HepG2 (cell line): Measurements from ENCODE around the gene TTLL10. TPM values are rescaled to one million over a fixed set of nuclear protein-coding genes. Genes with fewer than 3 reads are reported as not detected.
A peak's percentile ranks its signal among the peaks of the same experiment; 100 is the strongest.

ENCODE experiments used
- GPN1 ChIP-seq: sonication (generic); formaldehyde crosslinking; IDR thresholded peaks from 2 replicates; pipeline ENCODE4 v1.5.1; 2020; ENCODE audit warnings: missing genetic modification reagents, borderline replicate concordance
- HMGA1 ChIP-seq: sonication (generic); formaldehyde crosslinking; conservative IDR thresholded peaks from 2 replicates; pipeline ENCODE4 v1.4.0; 2020; ENCODE audit warnings: missing genetic modification reagents
- JDP2 ChIP-seq: sonication (generic); formaldehyde crosslinking; IDR thresholded peaks from 2 replicates; pipeline ENCODE4 v1.8.1; 2022; ENCODE audit warnings: missing genetic modification reagents, borderline replicate concordance
- KLF16 ChIP-seq, 2 experiments: sonication (generic) in 1 of 2; formaldehyde crosslinking in 1 of 2; IDR thresholded peaks; 2 replicates each; pipeline versions ENCODE4 v1.6.1 to v1.8.0; 2016 to 2023; ENCODE audit warnings: missing genetic modification reagents in 2 of 2, missing compliant biosample characterization in 1 of 2
- MYC ChIP-seq: sonication (generic); formaldehyde crosslinking; IDR thresholded peaks from 2 replicates; pipeline ENCODE4 v1.9.0; 2021; ENCODE audit warnings: missing genetic modification reagents, borderline replicate concordance
- PHB2 ChIP-seq: fragments of 450-650 bp; IDR thresholded peaks from 2 replicates; pipeline ENCODE4 v1.6.1; 2018; ENCODE audit not compliant: partially characterized antibody
- PTBP1 ChIP-seq: fragments of 200-400 bp; formaldehyde crosslinking; IDR thresholded peaks from 2 replicates; pipeline ENCODE4 v1.6.1; 2018; ENCODE audit warnings: low read length, low read depth; ENCODE audit not compliant: poor library complexity, severe bottlenecking
- RFX1 ChIP-seq: fragments of 450-650 bp; IDR thresholded peaks from 2 replicates; pipeline ENCODE4 v1.6.1; 2017
- RFX3 ChIP-seq: IDR thresholded peaks from 2 replicates; pipeline ENCODE4 v1.6.1; 2016; ENCODE audit warnings: missing biosample characterization, missing genetic modification reagents
- RFX5 ChIP-seq: IDR thresholded peaks from 2 replicates; pipeline ENCODE4 v1.6.1; 2011; ENCODE audit warnings: low read depth, low read length, improper control_type of control experiment
- RXRB ChIP-seq: IDR thresholded peaks from 2 replicates; pipeline ENCODE4 v1.6.1; 2016; ENCODE audit warnings: borderline replicate concordance, missing genetic modification reagents, missing compliant biosample characterization
- TCF12 ChIP-seq, 2 experiments: fragments of 450-650 bp in 1 of 2; sonication (generic) in 1 of 2; formaldehyde crosslinking in 1 of 2; IDR thresholded peaks; 2 replicates each; pipeline versions ENCODE4 v1.6.1 to v1.8.0; 2017 to 2022; ENCODE audit warnings: antibody characterized with exemption in 1 of 2, mild to moderate bottlenecking in 1 of 2, missing genetic modification reagents in 1 of 2, moderate library complexity in 1 of 2
- ZFP36L1 ChIP-seq: sonication (generic); formaldehyde crosslinking; IDR thresholded peaks from 2 replicates; pipeline ENCODE4 v1.8.0; 2022; ENCODE audit warnings: mild to moderate bottlenecking, missing genetic modification reagents, moderate library complexity
- ZNF33A ChIP-seq: sonication (generic); formaldehyde crosslinking; IDR thresholded peaks from 2 replicates; pipeline ENCODE4 v1.5.1; 2020; ENCODE audit warnings: missing genetic modification reagents, mild to moderate bottlenecking, moderate library complexity, borderline replicate concordance
- ZNF431 ChIP-seq: sonication (generic); formaldehyde crosslinking; IDR thresholded peaks from 2 replicates; pipeline ENCODE4 v1.9.0; 2022; ENCODE audit warnings: missing genetic modification reagents, low read depth, mild to moderate bottlenecking, borderline replicate concordance
- ZNF598 ChIP-seq: sonication (generic); formaldehyde crosslinking; IDR thresholded peaks from 2 replicates; pipeline ENCODE4 v1.5.1; 2020; ENCODE audit warnings: mild to moderate bottlenecking, missing genetic modification reagents, borderline replicate concordance
- ZNF674 ChIP-seq: sonication (generic); formaldehyde crosslinking; IDR thresholded peaks from 2 replicates; pipeline ENCODE4 v1.5.0; 2020; ENCODE audit warnings: low read depth, mild to moderate bottlenecking, missing genetic modification reagents
- ZNF703 ChIP-seq: sonication (generic); formaldehyde crosslinking; IDR thresholded peaks from 2 replicates; pipeline ENCODE4 v1.5.1; 2020; ENCODE audit warnings: missing genetic modification reagents, mild to moderate bottlenecking, moderate library complexity, borderline replicate concordance
- ZNF75D ChIP-seq: sonication (generic); formaldehyde crosslinking; IDR thresholded peaks from 2 replicates; pipeline ENCODE4 v1.8.1; 2023; ENCODE audit warnings: missing genetic modification reagents, mild to moderate bottlenecking, borderline replicate concordance
- ZNF768 ChIP-seq: sonication (generic); formaldehyde crosslinking; IDR thresholded peaks from 2 replicates; pipeline ENCODE4 v1.4.0; 2020; ENCODE audit warnings: missing genetic modification reagents
- ZNF772 ChIP-seq: sonication (generic); formaldehyde crosslinking; IDR thresholded peaks from 2 replicates; pipeline ENCODE4 v1.5.0; 2020; ENCODE audit warnings: mild to moderate bottlenecking, missing genetic modification reagents
- ZNF788 ChIP-seq: sonication (generic); formaldehyde crosslinking; IDR thresholded peaks from 2 replicates; pipeline ENCODE4 v1.5.0; 2020; ENCODE audit warnings: mild to moderate bottlenecking, missing genetic modification reagents, borderline replicate concordance
- ZSCAN22 ChIP-seq: sonication (generic); formaldehyde crosslinking; IDR thresholded peaks from 2 replicates; pipeline ENCODE4 v1.4.0; 2020; ENCODE audit warnings: mild to moderate bottlenecking, missing genetic modification reagents
- polyA plus RNA-seq, 8 experiments: library from polyadenylated mRNA; depleted of rRNA in 3 of 8; stranded (reverse) in 7 of 8; unstranded in 1 of 8; fragments of >200 nt; fragmentation: Illumina TruSeq in 4 of 8; extraction: Trizol in 4 of 8; gene quantifications; 2 replicates each; pipeline versions ENCODE4 v1.2.1 to v1.2.3, GENCODE V29; 2011 to 2016; ENCODE audit warnings: low read depth in 4 of 8, missing spikeins in 1 of 8, mixed read lengths in 1 of 8; ENCODE audit not compliant: insufficient read depth in 1 of 8
- total RNA-seq, 5 experiments: library from RNA; depleted of rRNA; stranded (reverse); fragments of >200 nt; fragmentation: Illumina TruSeq; extraction: Trizol; gene quantifications; 2 replicates each; pipeline ENCODE4 v1.2.3, GENCODE V29; 2016; ENCODE audit warnings: low read depth in 1 of 5
- TF ChIP-seq, protein P1 (sequence below): sonication (generic); formaldehyde crosslinking; IDR thresholded peaks from 2 replicates; pipeline ENCODE4 v1.4.0; 2020; ENCODE audit warnings: missing genetic modification reagents
- TF ChIP-seq, protein P2 (sequence below): IDR thresholded peaks from 2 replicates; pipeline ENCODE4 v1.6.1; 2016; ENCODE audit warnings: low read depth, borderline replicate concordance
- TF ChIP-seq, protein P3 (sequence below): sonication (generic); formaldehyde crosslinking; IDR thresholded peaks from 2 replicates; pipeline ENCODE4 v1.4.0; 2020; ENCODE audit warnings: missing genetic modification reagents

The TTLL10 gene
- total and polyA plus RNA-seq, 2 of the 13 experiments (the other 11 are each of a cell fraction or from before 2014, with no cell fraction given), result not detected

- TF ChIP-seq ZNF772 (CRISPR knock-in tag) (peak; percentile 52; the same call in 1 of the 2 replicates), RFX5 (no peak), ZNF674 (CRISPR knock-in tag) (peak; percentile 10; the same call in 1 of the 2 replicates), RFX1 (no peak), RFX3 (no peak), TCF12 (IDR thresholded peaks at IDR 0.05) (no peak), TCF12 (CRISPR knock-in tag; IDR thresholded peaks at IDR 0.05) (peak; percentile 64; the same call in 1 of the 2 replicates), PHB2 (no peak), ZFP36L1 (no peak), HMGA1 (CRISPR knock-in tag) (no peak), ZNF598 (no peak; the same call in 1 of the 2 replicates), ZNF768 (CRISPR knock-in tag) (0 out of 2 replicates have a peak, but pooled peaks have one; percentile 64), ZNF33A (no peak), JDP2 (CRISPR knock-in tag) (no peak), ZNF703 (CRISPR knock-in tag) (peak; percentile 50; the same call in 1 of the 2 replicates), ZNF431 (CRISPR knock-in tag) (peak; percentile 88), GPN1 (CRISPR knock-in tag) (no peak), PTBP1 (no peak), ZNF788 (CRISPR knock-in tag) (peak; percentile 82; the same call in 1 of the 2 replicates), MYC (CRISPR knock-in tag) (peak; percentile 69), KLF16 (CRISPR knock-in tag; IDR thresholded peaks at IDR 0.05) (peak in 1 of 2 experiments; percentile 47; a peak in 1 of 4 replicates), RXRB (CRISPR knock-in tag) (no peak), ZSCAN22 (no peak; the same call in 1 of the 2 replicates), ZNF75D (no peak)
- TF ChIP-seq, protein P1, sequence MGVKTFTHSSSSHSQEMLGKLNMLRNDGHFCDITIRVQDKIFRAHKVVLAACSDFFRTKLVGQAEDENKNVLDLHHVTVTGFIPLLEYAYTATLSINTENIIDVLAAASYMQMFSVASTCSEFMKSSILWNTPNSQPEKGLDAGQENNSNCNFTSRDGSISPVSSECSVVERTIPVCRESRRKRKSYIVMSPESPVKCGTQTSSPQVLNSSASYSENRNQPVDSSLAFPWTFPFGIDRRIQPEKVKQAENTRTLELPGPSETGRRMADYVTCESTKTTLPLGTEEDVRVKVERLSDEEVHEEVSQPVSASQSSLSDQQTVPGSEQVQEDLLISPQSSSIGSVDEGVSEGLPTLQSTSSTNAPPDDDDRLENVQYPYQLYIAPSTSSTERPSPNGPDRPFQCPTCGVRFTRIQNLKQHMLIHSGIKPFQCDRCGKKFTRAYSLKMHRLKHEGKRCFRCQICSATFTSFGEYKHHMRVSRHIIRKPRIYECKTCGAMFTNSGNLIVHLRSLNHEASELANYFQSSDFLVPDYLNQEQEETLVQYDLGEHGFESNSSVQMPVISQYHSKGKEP, result no peak
- TF ChIP-seq, protein P2, sequence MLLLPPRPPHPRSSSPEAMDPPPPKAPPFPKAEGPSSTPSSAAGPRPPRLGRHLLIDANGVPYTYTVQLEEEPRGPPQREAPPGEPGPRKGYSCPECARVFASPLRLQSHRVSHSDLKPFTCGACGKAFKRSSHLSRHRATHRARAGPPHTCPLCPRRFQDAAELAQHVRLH (CRISPR knock-in tag), result peak; percentile 79; the same call in 1 of the 2 replicates
- TF ChIP-seq, protein P3, sequence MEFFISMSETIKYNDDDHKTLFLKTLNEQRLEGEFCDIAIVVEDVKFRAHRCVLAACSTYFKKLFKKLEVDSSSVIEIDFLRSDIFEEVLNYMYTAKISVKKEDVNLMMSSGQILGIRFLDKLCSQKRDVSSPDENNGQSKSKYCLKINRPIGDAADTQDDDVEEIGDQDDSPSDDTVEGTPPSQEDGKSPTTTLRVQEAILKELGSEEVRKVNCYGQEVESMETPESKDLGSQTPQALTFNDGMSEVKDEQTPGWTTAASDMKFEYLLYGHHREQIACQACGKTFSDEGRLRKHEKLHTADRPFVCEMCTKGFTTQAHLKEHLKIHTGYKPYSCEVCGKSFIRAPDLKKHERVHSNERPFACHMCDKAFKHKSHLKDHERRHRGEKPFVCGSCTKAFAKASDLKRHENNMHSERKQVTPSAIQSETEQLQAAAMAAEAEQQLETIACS (CRISPR knock-in tag), result peak; percentile 73
Measured at GRCh38 chr1:1231400-1232207, 57.9 kb downstream of the TTLL10 start, which contains the start of gene SDF4 (continued).
